Measurements from ENCODE around the gene COL12A1. TPM values are rescaled to one million over a fixed set of nuclear protein-coding genes. Genes with fewer than 3 reads are reported as not detected.

COL12A1 gene
- polyA plus RNA-seq, 1 donor (not counting 4 experiments of a cell fraction or from before 2014, with no cell fraction given): 96.9 TPM

DNA sequence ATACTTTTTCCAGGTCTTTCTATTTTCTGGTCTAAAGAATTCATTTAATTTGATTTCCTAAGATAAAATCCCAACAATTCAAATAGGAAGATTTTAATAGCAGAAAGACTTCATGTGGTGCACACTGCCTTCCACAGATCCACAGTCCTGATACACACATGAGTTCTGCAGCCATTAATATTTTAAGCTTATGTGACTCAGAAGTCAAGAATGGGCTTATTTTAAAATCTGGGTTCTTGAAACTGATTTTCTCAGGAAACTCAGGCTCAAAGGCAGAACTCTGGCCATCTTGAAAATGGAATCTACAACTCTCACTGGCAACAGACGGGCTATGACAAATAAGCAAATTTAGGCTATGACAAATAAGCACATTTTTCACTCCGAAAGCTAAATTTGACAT is 88.2 kb downstream of the COL12A1 start:
- Histone ChIP-seq H3K4me3 (ENCODE audit: control insufficient read depth in 2 of 3, extremely low read depth in 1 of 3, insufficient read depth in 2 of 3, low read depth in 1 of 3, low read length in 3 of 3) (no peak overlapping the region), H3K27me3 (ENCODE audit: control insufficient read depth, extremely low read depth, insufficient read depth, low read length) (no peaks in the 10 kb centered on the region), H3K27ac (ENCODE audit: control insufficient read depth, insufficient read depth, low read length) (no peak overlapping the region), H3K9me3 (ENCODE audit: control insufficient read depth, low read depth, low read length) (no peaks in the 10 kb centered on the region), H3K4me1 (ENCODE audit: control insufficient read depth, extremely low read depth, insufficient read depth, low read length) (no peaks in the 10 kb centered on the region), H3K36me3 (ENCODE audit: control insufficient read depth in 2 of 2, extremely low read depth in 1 of 2, insufficient read depth in 2 of 2, low read length in 2 of 2) (peaks cover 14 to 28% of the 10 kb centered on the region in 2 experiments), H3K79me2 (ENCODE audit: control insufficient read depth, insufficient read depth, low read length) (no peaks in the 10 kb centered on the region), H3K9ac (ENCODE audit: control insufficient read depth, extremely low read depth, insufficient read depth, low read length) (no peak overlapping the region), H2AFZ (ENCODE audit: control insufficient read depth, low read length) (no peak overlapping the region), H4K20me1 (ENCODE audit: control insufficient read depth, extremely low read depth, insufficient read depth, low read length) (no peaks in the 10 kb centered on the region), H3K4me2 (ENCODE audit: control insufficient read depth, extremely low read depth, insufficient read depth, low read depth, low read length) (no peak overlapping the region), H3K9me1 (ENCODE audit: control insufficient read depth, extremely low read depth, insufficient read depth, low read length) (no peaks in the 10 kb centered on the region)
- FAIRE-seq: no peak
- no peak for TF ChIP-seq EZH2 (IDR thresholded peaks at IDR 0.05; ENCODE audit: low read length)
- no peak for TF ChIP-seq CTCF (optimal IDR thresholded peaks at IDR 0.05 in 1 of 3, IDR thresholded peaks at IDR 0.05 in 1 of 3, conservative IDR thresholded peaks at IDR 0.05 in 1 of 3; ENCODE audit: extremely low read depth in 1 of 3, insufficient read depth in 2 of 3, low read length in 3 of 3)
- DNase-seq (ENCODE audit: low read depth, low spot score): no peak
- dilution Hi-C loops (cut with MboI; ENCODE audit: extremely low pct_ligation_motif_present, low sequenced_read_pairs): no loop called here

GRCh38 chr6:75116946-75117345 is 88.9 kb downstream of the COL12A1 start:
- Histone ChIP-seq H3K36me3 (ENCODE audit: control insufficient read depth in 2 of 2, extremely low read depth in 1 of 2, insufficient read depth in 2 of 2, low read length in 2 of 2) (peaks cover 14 to 22% of the 10 kb centered on the region in 2 experiments), H2AFZ (ENCODE audit: control insufficient read depth, low read length) (no peak overlapping the region), H3K9me3 (ENCODE audit: control insufficient read depth, low read depth, low read length) (no peaks in the 10 kb centered on the region), H4K20me1 (ENCODE audit: control insufficient read depth, extremely low read depth, insufficient read depth, low read length) (no peaks in the 10 kb centered on the region), H3K9me1 (ENCODE audit: control insufficient read depth, extremely low read depth, insufficient read depth, low read length) (no peaks in the 10 kb centered on the region), H3K27ac (ENCODE audit: control insufficient read depth, insufficient read depth, low read length) (no peak overlapping the region), H3K4me1 (ENCODE audit: control insufficient read depth, extremely low read depth, insufficient read depth, low read length) (no peaks in the 10 kb centered on the region), H3K4me3 (ENCODE audit: control insufficient read depth in 2 of 3, extremely low read depth in 1 of 3, insufficient read depth in 2 of 3, low read depth in 1 of 3, low read length in 3 of 3) (no peak overlapping the region), H3K9ac (ENCODE audit: control insufficient read depth, extremely low read depth, insufficient read depth, low read length) (no peak overlapping the region), H3K79me2 (ENCODE audit: control insufficient read depth, insufficient read depth, low read length) (no peaks in the 10 kb centered on the region), H3K27me3 (ENCODE audit: control insufficient read depth, extremely low read depth, insufficient read depth, low read length) (no peaks in the 10 kb centered on the region), H3K4me2 (ENCODE audit: control insufficient read depth, extremely low read depth, insufficient read depth, low read depth, low read length) (no peak overlapping the region)
- DNase-seq (ENCODE audit: low read depth, low spot score) (no peak), FAIRE-seq (no peak)
- TF ChIP-seq CTCF (optimal IDR thresholded peaks at IDR 0.05 in 1 of 3, IDR thresholded peaks at IDR 0.05 in 1 of 3, conservative IDR thresholded peaks at IDR 0.05 in 1 of 3; ENCODE audit: extremely low read depth in 1 of 3, insufficient read depth in 2 of 3, low read length in 3 of 3) (no peak), EZH2 (IDR thresholded peaks at IDR 0.05; ENCODE audit: low read length) (no peak)
- dilution Hi-C loops (cut with MboI; ENCODE audit: extremely low pct_ligation_motif_present, low sequenced_read_pairs): no loop called here

Measured in keratinocyte (primary cell).